SHP77 (cell line): Measurements from ENCODE around the gene CEP83.

Experiments
- DNase-seq, 2 experiments: peaks; one replicate each; lab custom pipeline; 2025; lab: John Stamatoyannopoulos, UW

CEP83 gene

GRCh38 chr12:94305130-94305957 lies 154.3 kb downstream of the CEP83 start:
- DNase-seq: no peak

GRCh38 chr12:94304566-94305061 lies 155.1 kb downstream of the CEP83 start:
- no peak for DNase-seq

GRCh38 chr12:94304012-94304411 lies 155.7 kb downstream of the CEP83 start:
- no peak for DNase-seq

- DNase-seq: no peak
Measured at GRCh38 chr12:94299846-94300245, 159.8 kb downstream of the CEP83 start.

GRCh38 chr12:94297876-94298505 lies 161.7 kb downstream of the CEP83 start:
- no peak for DNase-seq

GRCh38 chr12:94297096-94297699 lies 162.5 kb downstream of the CEP83 start:
- no peak for DNase-seq

- no peak for DNase-seq
Measured at GRCh38 chr12:94290353-94290752, 169.3 kb downstream of the CEP83 start.

GRCh38 chr12:94289461-94290312 lies 170.0 kb downstream of the CEP83 start:
- DNase-seq: no peak

GRCh38 chr12:94287245-94287628 lies 172.4 kb downstream of the CEP83 start:
- DNase-seq: no peak

- DNase-seq: no peak
Measured at GRCh38 chr12:94286583-94287244, 173.0 kb downstream of the CEP83 start.

- no peak for DNase-seq
Measured at GRCh38 chr12:94285943-94286582, 173.6 kb downstream of the CEP83 start.

- no peak for DNase-seq
Measured at GRCh38 chr12:94284859-94285258, 174.8 kb downstream of the CEP83 start.

- no peak for DNase-seq
Measured at GRCh38 chr12:94284046-94284445, 175.6 kb downstream of the CEP83 start.

- no peak for DNase-seq
Measured at GRCh38 chr12:94282675-94283074, 177.0 kb downstream of the CEP83 start.

GRCh38 chr12:94280063-94280462 lies 179.6 kb downstream of the CEP83 start:
- no peak for DNase-seq

- no peak for DNase-seq
Measured at GRCh38 chr12:94277426-94278000, 182.2 kb downstream of the CEP83 start.

GRCh38 chr12:94276725-94277124 lies 182.9 kb downstream of the CEP83 start:
- DNase-seq: no peak

- no peak for DNase-seq
Measured at GRCh38 chr12:94273272-94273671, 186.4 kb downstream of the CEP83 start.

- DNase-seq: no peak
Measured at GRCh38 chr12:94272280-94272679, 187.4 kb downstream of the CEP83 start.

GRCh38 chr12:94271351-94271750 lies 188.3 kb downstream of the CEP83 start:
- no peak for DNase-seq
